GM10248 (cell line): ENCODE results near the gene ARHGEF3.
A peak's percentile ranks its signal among the peaks of the same experiment; 100 is the strongest.

Source experiments
- CTCF ChIA-PET: fragments of 300-600 bp; sonication (Branson Sonifier 250); formaldehyde crosslinking; extraction: SDS; loops from one replicate; lab custom pipeline; 2021; ENCODE audit warnings: antibody characterized with exemption; lab: Yijun Ruan, JAX
- POLR2A ChIA-PET: fragments of 350-650 bp; sonication (Branson Sonifier 250); formaldehyde crosslinking; extraction: SDS; loops from one replicate; lab custom pipeline; 2020; ENCODE audit warnings: antibody characterized with exemption; lab: Yijun Ruan, JAX
- DNase-seq: peaks from one replicate; pipeline ENCODE4 v3.0.0; 2012; ENCODE audit errors: extremely low spot score
- CTCF ChIP-seq: IDR thresholded peaks from 2 replicates; pipeline ENCODE4 v1.5.1; 2012; ENCODE audit warnings: mild to moderate bottlenecking, low read depth; ENCODE audit errors: extremely low read depth, missing control alignments, control extremely low read depth

ARHGEF3 gene

GRCh38 chr3:56802790-56803189 is 1.0 kb upstream of the ARHGEF3 start:
- POLR2A ChIA-PET = no interaction called here
- CTCF ChIA-PET = interaction anchor here (1.1 to 13.5 kb wide), 8 partner anchors 13 to 185 kb away, joined by 4 to 293 read pairs (median 92); partner anchors contain the start of gene TASOR
- no peak for TF ChIP-seq CTCF
- no peak for DNase-seq

- TF ChIP-seq CTCF = no peak
- DNase-seq = no peak
- ChIA-PET POLR2A (no interaction called here), CTCF (interaction anchor here (1.0 to 13.5 kb wide), 18 partner anchors 14 to 186 kb away, joined by 3 to 293 read pairs (median 6); partner anchors contain the start of gene TASOR)
Observed at GRCh38 chr3:56802378-56802745, 613 bp upstream of the ARHGEF3 start.

DNA sequence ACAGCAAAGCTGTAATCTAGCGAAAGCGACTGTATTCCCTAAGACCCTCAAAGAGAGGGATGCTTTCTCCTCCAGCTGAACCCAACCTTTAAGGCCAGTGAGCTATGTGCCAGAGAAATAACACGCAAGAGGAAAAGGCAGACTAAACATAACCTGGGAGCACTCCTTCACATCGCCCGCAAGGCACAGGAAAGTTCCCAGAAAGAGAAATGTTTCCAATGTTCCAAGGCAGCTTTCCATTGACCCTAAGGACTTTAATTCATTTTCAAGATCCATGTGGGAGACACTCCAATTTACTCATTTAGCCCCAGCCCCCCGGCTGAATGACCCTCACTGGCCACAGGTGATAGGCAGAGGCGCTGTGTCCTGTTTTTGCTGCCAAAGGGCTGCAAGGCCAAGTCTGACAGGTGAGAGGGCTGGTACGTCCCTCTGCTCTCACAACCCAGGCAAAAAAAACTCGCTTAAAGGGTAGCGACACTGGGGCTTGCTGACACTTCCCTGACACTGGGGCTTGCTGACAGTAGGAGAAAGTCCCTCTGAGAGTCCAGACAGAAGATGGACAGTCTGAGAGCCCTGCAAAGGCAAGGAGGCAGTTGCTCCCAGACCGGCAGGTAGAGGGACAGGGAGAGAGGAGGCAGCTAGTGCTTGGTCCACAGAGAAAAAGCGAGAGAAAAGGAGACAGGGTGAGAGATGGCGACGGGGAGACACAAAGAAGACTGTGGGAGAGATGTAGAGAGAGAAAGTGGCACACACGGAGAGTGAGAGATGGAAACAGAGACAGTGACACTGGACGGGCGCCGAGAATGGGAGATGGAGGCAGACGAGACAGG is 702 bp downstream of the ARHGEF3 start:
- TF ChIP-seq CTCF = no peak
- CTCF ChIA-PET = interaction anchor here (0.6 to 13.5 kb wide), 48 partner anchors 6 to 422 kb away, joined by 3 to 293 read pairs (median 5); partner anchors contain the start of gene CCDC66
- no peak for DNase-seq
- POLR2A ChIA-PET = interaction anchor here (0.6 to 1.2 kb wide), 4 partner anchors 47 to 197 kb away, joined by 3 to 5 read pairs (median 3); no protein-coding TSS in a partner anchor

- no peak for TF ChIP-seq CTCF
- DNase-seq = peak; percentile 50
- ChIA-PET POLR2A (interaction anchor here (0.6 to 1.2 kb wide), 3 partner anchors 46 to 179 kb away, joined by 3 read pairs; no protein-coding TSS in a partner anchor), CTCF (interaction anchor here (0.7 to 13.5 kb wide), 64 partner anchors 7 to 293 kb away, joined by 3 to 293 read pairs (median 5); partner anchors contain the start of genes CCDC66 and TASOR)
Observed at GRCh38 chr3:56800130-56800831, 1.5 kb downstream of the ARHGEF3 start.

DNA sequence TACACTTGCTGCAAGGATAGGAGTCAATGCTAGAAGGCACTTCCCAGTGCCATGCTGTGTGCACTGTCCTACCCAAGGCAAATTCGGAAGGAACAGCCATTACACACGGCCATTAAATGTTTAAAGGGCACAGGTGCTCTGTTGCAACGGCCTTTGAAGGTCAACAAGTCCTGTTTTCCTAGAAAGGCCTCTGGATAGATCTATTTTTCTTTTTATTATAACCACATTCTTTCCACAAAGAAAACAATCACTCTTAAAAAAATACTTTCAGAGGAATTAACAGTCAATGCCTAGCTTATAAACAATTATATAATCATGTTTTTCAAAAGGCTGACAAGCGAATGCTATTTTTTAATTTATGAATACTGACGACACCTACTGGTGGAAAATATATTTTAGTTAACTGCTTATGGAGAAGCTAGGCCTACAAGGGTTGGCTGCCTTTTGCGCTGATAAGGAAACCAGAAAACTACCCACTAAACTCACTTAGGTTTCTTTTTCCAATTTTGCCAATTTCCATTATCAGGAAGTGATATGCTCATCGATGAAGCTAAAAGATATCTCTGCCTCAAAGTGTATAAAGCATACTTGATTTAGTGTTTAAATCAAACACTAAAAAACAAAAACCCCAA is 2.4 kb downstream of the ARHGEF3 start:
- POLR2A ChIA-PET = no interaction called here
- CTCF ChIA-PET = interaction anchor here (0.7 to 13.5 kb wide), 59 partner anchors 8 to 263 kb away, joined by 3 to 293 read pairs (median 5); partner anchors contain the start of gene TASOR
- peak; percentile 57 for TF ChIP-seq CTCF
- peak; percentile 41 for DNase-seq

GRCh38 chr3:56796996-56797395 is 4.8 kb downstream of the ARHGEF3 start:
- TF ChIP-seq CTCF = no peak
- DNase-seq = no peak
- ChIA-PET POLR2A (no interaction called here), CTCF (interaction anchor here (1.3 to 13.5 kb wide), 8 partner anchors 10 to 199 kb away, joined by 7 to 293 read pairs (median 66); no protein-coding TSS in a partner anchor)
